ENCODE measurements around the gene FHOD3.
A peak's percentile ranks its signal among the peaks of the same experiment; 100 is the strongest.

Gene FHOD3

DNA sequence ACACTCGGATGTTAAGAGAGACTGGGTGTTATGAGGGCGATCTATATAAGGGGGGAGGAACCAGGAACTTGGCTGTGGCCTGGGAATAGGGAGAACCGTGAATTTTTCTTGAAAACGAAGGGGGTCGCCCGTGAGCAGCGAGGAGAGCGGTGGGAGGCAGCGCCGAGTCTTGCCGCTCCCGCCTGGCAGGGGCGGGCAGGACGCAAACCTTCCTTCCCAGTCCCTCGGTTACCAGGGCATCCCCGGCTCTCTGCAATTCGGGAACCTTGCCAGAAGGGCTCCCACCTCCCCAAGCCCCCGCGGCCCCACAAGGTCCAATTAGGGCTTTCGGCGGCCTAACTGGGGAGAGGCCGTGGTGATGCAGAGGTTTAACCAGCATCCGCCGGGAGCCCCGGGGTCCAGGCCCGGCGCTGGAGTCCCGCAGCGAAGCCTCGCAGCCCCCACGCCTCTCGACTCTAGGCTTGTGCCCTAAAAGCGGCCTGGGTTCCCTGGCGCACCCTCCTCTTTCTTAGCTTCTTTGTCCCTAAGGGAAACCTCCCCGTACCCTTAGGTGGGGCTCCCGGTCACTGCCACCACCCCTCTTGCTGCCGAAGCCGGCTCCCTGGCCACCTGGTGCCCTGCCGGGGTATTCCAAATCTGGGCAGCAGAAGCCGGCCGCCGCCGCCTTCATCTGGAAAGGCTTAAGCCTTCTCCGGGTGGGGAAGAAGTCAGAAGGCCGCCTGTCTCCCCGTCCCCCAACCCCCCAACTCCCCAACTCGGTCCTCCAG lies 680 bp upstream of the FHOD3 start:
- Histone ChIP-seq H3K79me1 (ENCODE audit: low read length) (no peaks in the 10 kb centered on the region), H3K23ac (ENCODE audit: low read length) (no peak overlapping the region), H3K4ac (ENCODE audit: low read depth, low read length) (no peak overlapping the region), H3K79me2 (ENCODE audit: control insufficient read depth, insufficient read depth, low read length) (no peaks in the 10 kb centered on the region), H3K18ac (ENCODE audit: low read length) (peak overlapping the region; percentile 43), H3K27ac (ENCODE audit: low read depth, low read length) (no peak overlapping the region), H3K27me3 (ENCODE audit: insufficient read depth, low read length, poor library complexity) (peaks cover 37% of the 10 kb centered on the region), H2BK5ac (ENCODE audit: low read length) (no peak overlapping the region), H3K36me3 (ENCODE audit: control insufficient read depth, insufficient read depth, low read length) (no peaks in the 10 kb centered on the region), H4K5ac (ENCODE audit: low read length) (no peak overlapping the region), H2BK120ac (ENCODE audit: low read depth, low read length) (no peak overlapping the region), H3K56ac (ENCODE audit: low read length) (peak overlapping the region; percentile 79), H3K4me1 (ENCODE audit: control insufficient read depth, low read depth, low read length) (no peaks in the 10 kb centered on the region), H4K8ac (ENCODE audit: low read depth, low read length) (no peak overlapping the region), H2AK5ac (ENCODE audit: low read length) (no peak overlapping the region), H2BK15ac (replicated peaks; ENCODE audit: low read depth) (no peak overlapping the region), H3K9ac (ENCODE audit: low read length) (peak overlapping the region; percentile 59), H3K4me2 (ENCODE audit: low read length) (peak overlapping the region; percentile 89), H3K4me3 (ENCODE audit: low read length) (peak overlapping the region; percentile 29)
- no CpG with 5 or more reads among the region's 47 CpGs for WGBS (ENCODE audit: extremely low coverage, insufficient coverage, low lambda C conversion rate)
- DNase-seq, result peak; percentile 81

DNA sequence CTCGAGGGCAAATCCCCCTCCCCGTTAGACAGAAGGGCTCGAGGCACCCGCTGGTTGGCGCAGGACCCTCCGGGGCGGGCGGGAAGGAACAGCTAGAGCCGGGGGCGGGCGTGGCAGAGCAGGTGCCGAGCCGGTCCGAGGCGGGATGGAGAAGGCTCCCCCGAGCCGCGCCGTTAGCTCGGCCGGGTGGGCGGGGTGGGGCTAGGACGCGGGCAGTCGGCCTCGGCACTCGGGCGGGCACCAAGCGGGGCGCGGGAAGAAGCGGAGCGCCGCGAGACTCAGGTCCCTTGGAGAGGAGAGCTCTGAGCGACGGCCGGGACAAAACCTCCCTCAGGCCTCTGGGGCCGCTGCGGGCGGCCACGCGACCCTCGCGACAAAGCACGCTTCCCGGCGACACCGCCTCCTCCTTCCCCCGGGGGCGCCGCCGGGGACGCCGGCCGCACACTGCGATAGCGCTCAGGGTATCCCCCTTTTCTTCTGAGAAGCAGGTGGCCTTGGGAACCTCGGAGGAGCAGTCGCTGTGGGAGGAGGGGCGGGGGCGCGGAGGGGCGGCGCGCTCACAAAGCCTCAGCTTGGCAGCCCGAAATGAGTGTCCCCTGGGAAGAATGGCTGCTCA lies 721 bp downstream of the FHOD3 start:
- DNase-seq, result peak; percentile 32
- Histone ChIP-seq H3K23ac (ENCODE audit: low read length) (no peak overlapping the region), H3K4me3 (ENCODE audit: low read length) (no peak overlapping the region), H4K8ac (ENCODE audit: low read depth, low read length) (no peak overlapping the region), H3K18ac (ENCODE audit: low read length) (no peak overlapping the region), H3K4me1 (ENCODE audit: control insufficient read depth, low read depth, low read length) (no peaks in the 10 kb centered on the region), H4K5ac (ENCODE audit: low read length) (no peak overlapping the region), H2BK15ac (replicated peaks; ENCODE audit: low read depth) (no peak overlapping the region), H3K27me3 (ENCODE audit: insufficient read depth, low read length, poor library complexity) (peaks cover 36% of the 10 kb centered on the region), H3K27ac (ENCODE audit: low read depth, low read length) (no peak overlapping the region), H3K79me2 (ENCODE audit: control insufficient read depth, insufficient read depth, low read length) (no peaks in the 10 kb centered on the region), H2BK120ac (ENCODE audit: low read depth, low read length) (no peak overlapping the region), H3K9ac (ENCODE audit: low read length) (no peak overlapping the region), H3K79me1 (ENCODE audit: low read length) (no peaks in the 10 kb centered on the region), H2BK5ac (ENCODE audit: low read length) (no peak overlapping the region), H3K36me3 (ENCODE audit: control insufficient read depth, insufficient read depth, low read length) (no peaks in the 10 kb centered on the region), H3K4me2 (ENCODE audit: low read length) (peak overlapping the region; percentile 81), H2AK5ac (ENCODE audit: low read length) (no peak overlapping the region), H3K4ac (ENCODE audit: low read depth, low read length) (no peak overlapping the region), H3K56ac (ENCODE audit: low read length) (no peak overlapping the region)
- WGBS (ENCODE audit: extremely low coverage, insufficient coverage, low lambda C conversion rate), result no CpG with 5 or more reads among the region's 67 CpGs

DNA sequence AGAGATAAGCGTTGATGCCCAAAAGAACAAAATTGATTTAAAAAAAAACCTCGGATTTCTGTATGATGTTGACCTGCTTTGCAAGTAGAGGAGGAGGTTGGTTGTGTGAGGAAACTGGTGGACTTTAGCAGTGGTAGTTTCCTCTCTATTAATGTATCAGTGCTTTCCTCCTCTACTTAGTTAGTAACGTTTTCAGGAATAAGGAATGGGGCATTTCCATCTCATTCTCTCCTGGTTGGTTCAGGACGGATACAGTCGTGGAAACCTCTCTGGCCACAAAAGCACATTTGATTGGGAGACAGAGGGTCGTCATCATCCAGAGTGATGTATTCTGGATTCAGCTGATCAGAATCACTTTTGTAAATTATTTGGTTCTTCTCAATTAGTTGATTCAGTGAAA lies 1.5 kb downstream of the FHOD3 start:
- Histone ChIP-seq H3K9ac (ENCODE audit: low read length) (no peak overlapping the region), H3K4me3 (ENCODE audit: low read length) (no peak overlapping the region), H4K8ac (ENCODE audit: low read depth, low read length) (no peak overlapping the region), H2BK15ac (replicated peaks; ENCODE audit: low read depth) (no peak overlapping the region), H3K79me2 (ENCODE audit: control insufficient read depth, insufficient read depth, low read length) (no peaks in the 10 kb centered on the region), H3K56ac (ENCODE audit: low read length) (no peak overlapping the region), H3K4ac (ENCODE audit: low read depth, low read length) (no peak overlapping the region), H3K27me3 (ENCODE audit: insufficient read depth, low read length, poor library complexity) (peaks cover 34% of the 10 kb centered on the region), H2AK5ac (ENCODE audit: low read length) (no peak overlapping the region), H3K79me1 (ENCODE audit: low read length) (no peaks in the 10 kb centered on the region), H2BK5ac (ENCODE audit: low read length) (no peak overlapping the region), H3K27ac (ENCODE audit: low read depth, low read length) (no peak overlapping the region), H3K4me2 (ENCODE audit: low read length) (no peak overlapping the region), H3K18ac (ENCODE audit: low read length) (no peak overlapping the region), H4K5ac (ENCODE audit: low read length) (no peak overlapping the region), H3K36me3 (ENCODE audit: control insufficient read depth, insufficient read depth, low read length) (no peaks in the 10 kb centered on the region), H3K4me1 (ENCODE audit: control insufficient read depth, low read depth, low read length) (no peaks in the 10 kb centered on the region), H2BK120ac (ENCODE audit: low read depth, low read length) (no peak overlapping the region), H3K23ac (ENCODE audit: low read length) (no peak overlapping the region)
- WGBS (ENCODE audit: extremely low coverage, insufficient coverage, low lambda C conversion rate), result no CpG with 5 or more reads among the region's 6 CpGs
- no peak for DNase-seq

DNA sequence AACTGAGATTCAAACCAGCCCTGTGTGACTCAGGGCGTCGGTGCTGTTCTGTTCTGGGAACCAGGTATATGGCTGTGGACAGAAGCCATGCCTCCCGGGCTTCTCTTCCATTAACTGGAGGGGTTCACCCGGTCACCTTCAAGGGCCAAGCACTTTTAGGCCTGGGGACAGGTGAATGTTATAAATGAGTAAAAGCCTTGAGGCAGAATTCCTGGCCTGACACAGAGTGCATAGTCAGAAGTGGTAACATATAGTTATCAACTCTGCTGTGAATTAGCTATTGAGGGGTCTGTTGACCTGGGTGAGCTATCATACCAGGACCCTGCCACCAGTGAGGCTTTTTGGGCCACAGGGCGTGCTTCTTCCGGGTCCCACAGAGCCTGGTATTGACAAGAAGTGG lies 2.7 kb downstream of the FHOD3 start:
- no peak overlapping the region for H2AK5ac ChIP-seq (ENCODE audit: low read length)
- no peak overlapping the region for H2BK15ac ChIP-seq (replicated peaks; ENCODE audit: low read depth)
- no CpG with 5 or more reads among the region's 6 CpGs for WGBS (ENCODE audit: extremely low coverage, insufficient coverage, low lambda C conversion rate)
- no peak overlapping the region for H2BK5ac ChIP-seq (ENCODE audit: low read length)
- H3K18ac ChIP-seq (ENCODE audit: low read length), result no peak overlapping the region
- no peak overlapping the region for H3K56ac ChIP-seq (ENCODE audit: low read length)
- no peak overlapping the region for H3K4ac ChIP-seq (ENCODE audit: low read depth, low read length)
- DNase-seq, result no peak
- no peak overlapping the region for H4K8ac ChIP-seq (ENCODE audit: low read depth, low read length)
- no peaks in the 10 kb centered on the region for H3K79me1 ChIP-seq (ENCODE audit: low read length)
- no peak overlapping the region for H3K4me3 ChIP-seq (ENCODE audit: low read length)
- no peak overlapping the region for H3K9ac ChIP-seq (ENCODE audit: low read length)
- H2BK120ac ChIP-seq (ENCODE audit: low read depth, low read length), result no peak overlapping the region
- no peak overlapping the region for H3K27ac ChIP-seq (ENCODE audit: low read depth, low read length)
- H3K4me1 ChIP-seq (ENCODE audit: control insufficient read depth, low read depth, low read length), result no peaks in the 10 kb centered on the region
- H4K5ac ChIP-seq (ENCODE audit: low read length), result no peak overlapping the region
- H3K23ac ChIP-seq (ENCODE audit: low read length), result no peak overlapping the region
- no peak overlapping the region for H3K4me2 ChIP-seq (ENCODE audit: low read length)
- no peaks in the 10 kb centered on the region for H3K79me2 ChIP-seq (ENCODE audit: control insufficient read depth, insufficient read depth, low read length)
- H3K36me3 ChIP-seq (ENCODE audit: control insufficient read depth, insufficient read depth, low read length), result no peaks in the 10 kb centered on the region
- H3K27me3 ChIP-seq (ENCODE audit: insufficient read depth, low read length, poor library complexity), result peaks cover 24% of the 10 kb centered on the region

DNA sequence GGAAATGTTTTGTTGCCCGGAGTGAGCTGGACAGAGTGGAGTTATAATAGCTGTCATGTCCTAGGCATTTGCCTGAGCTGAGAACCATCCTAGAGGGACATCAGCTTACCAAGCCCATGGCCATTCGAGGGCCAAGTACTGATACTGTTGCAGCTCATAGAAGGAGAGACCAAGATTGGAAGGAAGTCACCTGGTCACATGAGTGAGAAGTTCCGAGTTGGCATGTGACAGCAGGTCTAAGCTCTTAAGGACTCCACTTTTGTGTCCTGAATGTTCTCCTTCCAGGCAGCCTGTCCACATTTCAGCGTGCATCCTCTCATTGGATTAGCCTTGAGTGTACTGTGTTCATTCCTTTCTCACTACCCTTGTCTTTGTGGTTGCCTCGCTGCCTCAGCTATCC lies 4.4 kb downstream of the FHOD3 start:
- Histone ChIP-seq H2BK120ac (ENCODE audit: low read depth, low read length) (no peak overlapping the region), H3K4me2 (ENCODE audit: low read length) (no peak overlapping the region), H3K9ac (ENCODE audit: low read length) (no peak overlapping the region), H3K27me3 (ENCODE audit: insufficient read depth, low read length, poor library complexity) (peaks cover 20% of the 10 kb centered on the region), H2BK5ac (ENCODE audit: low read length) (no peak overlapping the region), H3K79me2 (ENCODE audit: control insufficient read depth, insufficient read depth, low read length) (no peaks in the 10 kb centered on the region), H3K27ac (ENCODE audit: low read depth, low read length) (no peak overlapping the region), H4K5ac (ENCODE audit: low read length) (no peak overlapping the region), H3K56ac (ENCODE audit: low read length) (no peak overlapping the region), H2AK5ac (ENCODE audit: low read length) (no peak overlapping the region), H3K36me3 (ENCODE audit: control insufficient read depth, insufficient read depth, low read length) (no peaks in the 10 kb centered on the region), H2BK15ac (replicated peaks; ENCODE audit: low read depth) (no peak overlapping the region), H4K8ac (ENCODE audit: low read depth, low read length) (no peak overlapping the region), H3K4ac (ENCODE audit: low read depth, low read length) (no peak overlapping the region), H3K4me1 (ENCODE audit: control insufficient read depth, low read depth, low read length) (no peaks in the 10 kb centered on the region), H3K79me1 (ENCODE audit: low read length) (no peaks in the 10 kb centered on the region), H3K23ac (ENCODE audit: low read length) (no peak overlapping the region), H3K18ac (ENCODE audit: low read length) (no peak overlapping the region), H3K4me3 (ENCODE audit: low read length) (no peak overlapping the region)
- DNase-seq, result no peak
- no CpG with 5 or more reads among the region's 5 CpGs for WGBS (ENCODE audit: extremely low coverage, insufficient coverage, low lambda C conversion rate)
